Fibroblast of the aortic adventitia (primary cell): ENCODE data around the gene MRGPRF. TPM values are rescaled to one million over a fixed set of nuclear protein-coding genes. Genes with fewer than 3 reads are reported as not detected.

Experiments
- DNase-seq: peaks from one replicate; pipeline ENCODE4 v3.0.0-alpha.2; 2010; ENCODE audit warnings: low read depth
- H3K4me3 ChIP-seq: 2 replicates; pipeline ENCODE4 v1.5.1; 2011; ENCODE audit warnings: low read depth, mild to moderate bottlenecking, control low read depth, low read length, moderate library complexity
- total RNA-seq: library from RNA; depleted of rRNA; stranded (reverse); fragments of >200 nt; gene quantifications from 2 replicates; pipeline ENCODE4 v1.2.3, GENCODE V29; 2012; ENCODE audit warnings: low replicate concordance
- TF ChIP-seq, protein P1 (sequence below): IDR thresholded peaks from 2 replicates; pipeline ENCODE4 v1.5.1; 2011; ENCODE audit warnings: mild to moderate bottlenecking, low read length, control low read depth, inconsistent platforms; ENCODE audit not compliant: insufficient read depth

MRGPRF gene
- total RNA-seq, 1 donor: 41.8 TPM

DNA sequence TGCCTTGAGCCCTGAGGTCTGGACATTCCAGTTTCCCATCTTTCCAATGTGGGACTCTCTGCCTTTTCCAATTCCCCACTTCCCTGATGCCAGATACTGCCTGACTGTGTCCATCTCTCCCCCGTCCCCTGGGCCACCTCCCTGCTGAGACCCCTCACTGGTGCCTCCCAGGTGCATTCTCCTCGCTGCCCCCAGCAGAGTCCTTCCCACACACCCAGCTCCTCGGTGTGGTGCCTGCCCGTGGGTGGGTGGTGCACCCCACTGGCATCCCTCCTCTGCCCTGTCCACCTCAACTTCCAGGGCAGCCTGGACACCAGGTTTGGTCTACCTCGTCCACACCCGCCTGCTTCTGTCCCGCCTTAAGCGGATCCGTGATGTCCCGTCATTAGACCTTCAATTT, 4.9 kb upstream of the MRGPRF start:
- no peak overlapping the region for H3K4me3 ChIP-seq
- DNase-seq: no peak
- TF ChIP-seq, protein P1, sequence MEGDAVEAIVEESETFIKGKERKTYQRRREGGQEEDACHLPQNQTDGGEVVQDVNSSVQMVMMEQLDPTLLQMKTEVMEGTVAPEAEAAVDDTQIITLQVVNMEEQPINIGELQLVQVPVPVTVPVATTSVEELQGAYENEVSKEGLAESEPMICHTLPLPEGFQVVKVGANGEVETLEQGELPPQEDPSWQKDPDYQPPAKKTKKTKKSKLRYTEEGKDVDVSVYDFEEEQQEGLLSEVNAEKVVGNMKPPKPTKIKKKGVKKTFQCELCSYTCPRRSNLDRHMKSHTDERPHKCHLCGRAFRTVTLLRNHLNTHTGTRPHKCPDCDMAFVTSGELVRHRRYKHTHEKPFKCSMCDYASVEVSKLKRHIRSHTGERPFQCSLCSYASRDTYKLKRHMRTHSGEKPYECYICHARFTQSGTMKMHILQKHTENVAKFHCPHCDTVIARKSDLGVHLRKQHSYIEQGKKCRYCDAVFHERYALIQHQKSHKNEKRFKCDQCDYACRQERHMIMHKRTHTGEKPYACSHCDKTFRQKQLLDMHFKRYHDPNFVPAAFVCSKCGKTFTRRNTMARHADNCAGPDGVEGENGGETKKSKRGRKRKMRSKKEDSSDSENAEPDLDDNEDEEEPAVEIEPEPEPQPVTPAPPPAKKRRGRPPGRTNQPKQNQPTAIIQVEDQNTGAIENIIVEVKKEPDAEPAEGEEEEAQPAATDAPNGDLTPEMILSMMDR: no peak

GRCh38 chr11:69014898-69015549, 2.0 kb upstream of the MRGPRF start:
- TF ChIP-seq, protein P1: no peak
- DNase-seq: no peak
- H3K4me3 ChIP-seq: no peak overlapping the region

DNA sequence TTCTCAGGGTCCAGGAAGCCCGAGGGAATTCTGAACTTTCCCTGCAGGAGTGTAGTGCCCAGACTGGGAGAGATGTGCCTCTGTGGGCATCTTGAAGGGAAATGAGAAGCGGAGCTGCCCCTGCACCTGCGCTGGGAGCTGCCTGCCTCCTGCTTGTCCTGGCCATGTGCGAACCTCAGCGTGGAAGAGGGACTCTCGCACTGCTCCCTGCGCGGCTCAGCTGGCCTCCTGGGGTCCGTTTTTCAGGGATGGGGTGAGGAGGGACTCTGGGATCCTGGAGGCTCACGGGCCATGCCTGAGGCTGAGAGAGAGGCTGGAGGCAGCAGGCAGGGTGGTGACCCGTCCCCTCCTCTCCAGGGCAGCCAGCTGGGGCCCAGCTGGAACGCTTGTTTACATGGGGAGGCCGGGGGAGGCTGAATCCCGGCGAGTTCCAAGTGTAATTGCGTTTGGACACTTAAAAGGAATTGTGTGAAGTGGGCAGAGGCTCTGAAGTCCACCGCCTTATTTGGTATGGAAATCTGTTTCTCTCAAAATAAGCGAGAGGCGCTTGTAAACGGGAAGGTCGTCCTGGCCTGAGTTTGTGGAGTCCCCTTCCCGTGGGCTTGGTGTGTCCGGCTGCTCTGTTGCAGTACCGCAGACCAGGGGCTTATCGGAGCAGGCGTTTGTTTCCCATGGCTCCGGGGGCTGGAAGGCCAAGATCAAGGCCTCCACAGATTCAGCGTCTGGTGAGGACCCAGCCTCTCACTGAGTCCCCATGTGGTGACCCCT, 1.2 kb upstream of the MRGPRF start:
- no peak overlapping the region for H3K4me3 ChIP-seq
- TF ChIP-seq, protein P1: no peak
- DNase-seq: no peak

GRCh38 chr11:69012092-69013008, 696 bp downstream of the MRGPRF start:
- peak overlapping the region; percentile 77 for H3K4me3 ChIP-seq
- TF ChIP-seq, protein P1: no peak
- DNase-seq: peak; percentile 36

GRCh38 chr11:69011624-69012091, 1.4 kb downstream of the MRGPRF start:
- H3K4me3 ChIP-seq: peak overlapping the region; percentile 77
- TF ChIP-seq, protein P1: no peak
- DNase-seq: no peak

GRCh38 chr11:69010964-69011623, 2.0 kb downstream of the MRGPRF start:
- DNase-seq: peak; percentile 77
- H3K4me3 ChIP-seq: peak overlapping the region; percentile 77
- TF ChIP-seq, protein P1: no peak
